Stimulated activated CD8-positive, alpha-beta memory T cell treated with anti-CD3 and anti-CD28 coated beads, Interleukin-12 subunit alpha, Interleukin-12 subunit beta, amount 100 ng/mL, for 24 hours (primary cell): ENCODE data around the gene SBSN.

Experiments used
- DNase-seq: peaks from one replicate; pipeline ENCODE4 v3.0.0-alpha.2; 2020; ENCODE audit errors: extremely low read depth

The SBSN gene

GRCh38 chr19:35533822-35534392 lies 5.8 kb upstream of the SBSN start:
- DNase-seq = no peak

GRCh38 chr19:35533201-35533821 lies 5.2 kb upstream of the SBSN start, which contains the start of gene GAPDHS:
Gene GAPDHS (plus strand): TSS chr19:35533456. CDS start chr19:35533528, 72 bp downstream.
- no peak for DNase-seq

GRCh38 chr19:35531291-35531690 lies 3.2 kb upstream of the SBSN start:
- DNase-seq = no peak

GRCh38 chr19:35529241-35530218 lies 1.4 kb upstream of the SBSN start:
- DNase-seq = no peak

- DNase-seq = no peak
These were observed 2.2 kb downstream of the SBSN start for GRCh38 chr19:35525873-35526272.

GRCh38 chr19:35524181-35524837 lies 3.8 kb downstream of the SBSN start:
- no peak for DNase-seq

- no peak for DNase-seq
These were observed 5.3 kb downstream of the SBSN start for GRCh38 chr19:35522745-35523327.

GRCh38 chr19:35521124-35521743 lies 6.9 kb downstream of the SBSN start:
- no peak for DNase-seq

- no peak for DNase-seq
These were observed 8.8 kb downstream of the SBSN start for GRCh38 chr19:35519291-35519690.

- DNase-seq = no peak
These were observed 9.8 kb downstream of the SBSN start for GRCh38 chr19:35518313-35518712.

GRCh38 chr19:35517342-35517741 lies 10.8 kb downstream of the SBSN start:
- DNase-seq = no peak

GRCh38 chr19:35516310-35516709 lies 11.8 kb downstream of the SBSN start:
- DNase-seq = no peak

- no peak for DNase-seq
These were observed 13.8 kb downstream of the SBSN start for GRCh38 chr19:35514282-35514809.

GRCh38 chr19:35513628-35514281 lies 14.4 kb downstream of the SBSN start, which contains the start of gene DMKN:
Gene DMKN (minus strand): TSS chr19:35513649. CDS start chr19:35513475, 174 bp downstream.
- DNase-seq = no peak

GRCh38 chr19:35512831-35513627 lies 15.1 kb downstream of the SBSN start:
- DNase-seq = no peak

- no peak for DNase-seq
These were observed 16.8 kb downstream of the SBSN start for GRCh38 chr19:35511337-35511736.

GRCh38 chr19:35510626-35510964 lies 17.5 kb downstream of the SBSN start:
- DNase-seq = no peak

- peak; percentile 41 for DNase-seq
These were observed 18.1 kb downstream of the SBSN start for GRCh38 chr19:35509861-35510625.
